GM11168 (cell line): Measurements from ENCODE around the gene STC2.
"Not testable (repeated sequence)": the region's sequence is repeated elsewhere in the genome, so short reads cannot be mapped to it uniquely, and the experiment has no call there.

Experiments used
- in situ Hi-C: fragments of 300-500 bp; cut with MboI; formaldehyde crosslinking; loops from one replicate; pipeline ENCODE4 v1.12.0; 2022; ENCODE audit warnings: low sequenced_read_pairs; ENCODE audit not compliant: unreplicated experiment

The STC2 gene, protein sequence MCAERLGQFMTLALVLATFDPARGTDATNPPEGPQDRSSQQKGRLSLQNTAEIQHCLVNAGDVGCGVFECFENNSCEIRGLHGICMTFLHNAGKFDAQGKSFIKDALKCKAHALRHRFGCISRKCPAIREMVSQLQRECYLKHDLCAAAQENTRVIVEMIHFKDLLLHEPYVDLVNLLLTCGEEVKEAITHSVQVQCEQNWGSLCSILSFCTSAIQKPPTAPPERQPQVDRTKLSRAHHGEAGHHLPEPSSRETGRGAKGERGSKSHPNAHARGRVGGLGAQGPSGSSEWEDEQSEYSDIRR

DNA sequence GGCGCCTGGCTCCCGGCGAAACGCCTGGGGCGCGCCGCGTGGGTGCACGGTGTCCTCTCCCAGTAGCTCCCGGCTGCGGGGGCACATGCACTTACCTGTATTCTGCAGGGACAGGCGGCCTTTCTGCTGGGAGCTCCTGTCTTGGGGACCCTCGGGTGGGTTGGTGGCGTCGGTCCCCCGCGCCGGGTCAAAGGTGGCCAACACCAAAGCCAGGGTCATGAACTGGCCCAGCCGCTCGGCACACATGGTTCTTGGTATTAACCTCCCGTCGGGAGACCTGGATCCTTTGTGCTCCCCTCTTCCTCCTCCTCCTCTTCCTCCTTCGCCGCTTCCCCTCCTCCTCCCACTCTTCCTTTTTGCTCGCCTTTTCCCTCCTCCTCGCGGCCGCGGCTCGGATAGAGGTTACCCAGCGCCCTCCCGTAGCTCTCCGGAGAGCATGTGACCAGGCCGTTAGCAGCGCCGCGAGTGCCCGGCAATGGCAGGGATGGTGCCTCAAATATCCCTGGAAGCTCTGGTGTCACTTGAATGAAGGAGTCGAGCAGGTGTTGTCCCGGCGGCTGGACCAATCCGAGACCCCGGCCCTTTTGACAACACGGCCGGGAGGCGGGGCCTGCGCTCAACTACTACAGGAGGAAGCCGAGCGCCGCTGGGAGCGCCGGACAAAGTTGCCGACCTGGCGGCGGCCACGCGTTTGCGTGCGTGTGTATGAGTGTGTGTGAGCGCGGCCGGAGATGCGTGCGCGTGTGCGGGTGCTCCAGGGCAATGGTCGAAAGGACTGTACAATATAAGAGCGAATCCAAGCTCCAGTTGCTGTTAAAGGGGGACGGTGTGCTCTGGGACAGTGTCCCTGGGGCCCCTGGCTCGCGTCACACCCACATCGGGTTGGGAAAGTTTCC, at the start of gene STC2:
Gene STC2 (minus strand): TSS at position 467 of the 896 bp plus-strand sequence. CDS start 221 bp downstream, at position 246.
- in situ Hi-C loops = no loop called here

DNA sequence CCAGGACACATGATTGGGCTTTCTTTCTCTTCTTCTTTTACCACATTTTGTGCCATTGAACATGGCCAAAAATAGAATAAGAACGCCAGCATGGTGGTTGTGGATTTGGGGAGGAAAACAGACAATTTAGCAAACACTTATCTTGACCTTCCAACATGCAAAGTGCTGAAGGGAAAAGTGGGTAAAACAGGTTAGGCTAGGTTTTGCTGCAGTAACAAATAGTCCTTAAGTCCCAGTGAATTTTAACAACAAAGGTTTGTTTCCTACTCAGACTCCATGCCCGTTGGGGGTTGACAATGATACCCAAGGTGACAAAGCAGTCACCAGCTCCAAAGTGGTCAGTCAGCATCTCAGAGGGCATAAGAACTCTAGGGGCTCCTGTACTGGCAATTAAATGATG, 43.2 kb upstream of the STC2 start:
- in situ Hi-C loops = no loop called here

- in situ Hi-C loops = not testable (repeated sequence)
Observed at GRCh38 chr5:173363406-173363805, 35.2 kb upstream of the STC2 start.

DNA sequence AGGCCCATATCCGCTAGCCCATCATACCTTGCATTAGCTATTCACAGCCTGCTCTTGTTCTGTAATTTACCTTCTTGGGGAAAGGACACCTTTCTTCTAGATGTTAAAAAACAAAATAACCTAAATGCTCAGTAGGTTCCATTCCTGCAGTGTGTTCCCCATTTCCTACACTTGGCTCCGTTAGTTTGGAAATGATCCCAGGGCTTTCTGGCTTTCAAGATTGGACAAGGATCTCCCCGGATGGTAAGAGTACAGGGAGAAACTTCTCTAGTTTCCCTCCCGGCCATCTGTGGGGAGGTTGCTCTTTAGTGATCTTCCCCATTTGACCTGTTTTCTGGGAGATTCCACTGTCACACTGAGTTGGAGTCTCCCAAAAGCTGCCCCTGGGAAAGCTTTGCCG, 27.3 kb upstream of the STC2 start:
- in situ Hi-C loops = no loop called here

DNA sequence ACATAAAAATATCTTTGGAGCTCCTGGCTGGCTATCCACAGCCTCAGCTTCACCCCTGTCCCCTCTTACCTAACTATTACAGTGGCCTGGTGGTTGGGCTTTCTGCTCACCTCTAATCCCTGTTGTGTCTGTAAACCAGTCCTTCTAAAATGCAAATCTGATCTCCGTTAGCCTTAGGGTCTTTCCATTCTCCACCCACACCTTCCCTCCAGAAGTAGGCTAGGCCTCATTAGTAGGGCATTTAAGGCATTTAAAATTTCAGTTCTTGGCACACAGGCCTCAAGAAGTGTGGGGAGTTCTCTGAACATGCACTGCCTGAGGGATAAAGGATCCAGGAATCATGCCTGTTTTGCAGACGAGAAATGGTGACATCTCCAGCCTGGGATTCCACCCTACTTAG, 26.4 kb upstream of the STC2 start:
- in situ Hi-C loops = no loop called here

DNA sequence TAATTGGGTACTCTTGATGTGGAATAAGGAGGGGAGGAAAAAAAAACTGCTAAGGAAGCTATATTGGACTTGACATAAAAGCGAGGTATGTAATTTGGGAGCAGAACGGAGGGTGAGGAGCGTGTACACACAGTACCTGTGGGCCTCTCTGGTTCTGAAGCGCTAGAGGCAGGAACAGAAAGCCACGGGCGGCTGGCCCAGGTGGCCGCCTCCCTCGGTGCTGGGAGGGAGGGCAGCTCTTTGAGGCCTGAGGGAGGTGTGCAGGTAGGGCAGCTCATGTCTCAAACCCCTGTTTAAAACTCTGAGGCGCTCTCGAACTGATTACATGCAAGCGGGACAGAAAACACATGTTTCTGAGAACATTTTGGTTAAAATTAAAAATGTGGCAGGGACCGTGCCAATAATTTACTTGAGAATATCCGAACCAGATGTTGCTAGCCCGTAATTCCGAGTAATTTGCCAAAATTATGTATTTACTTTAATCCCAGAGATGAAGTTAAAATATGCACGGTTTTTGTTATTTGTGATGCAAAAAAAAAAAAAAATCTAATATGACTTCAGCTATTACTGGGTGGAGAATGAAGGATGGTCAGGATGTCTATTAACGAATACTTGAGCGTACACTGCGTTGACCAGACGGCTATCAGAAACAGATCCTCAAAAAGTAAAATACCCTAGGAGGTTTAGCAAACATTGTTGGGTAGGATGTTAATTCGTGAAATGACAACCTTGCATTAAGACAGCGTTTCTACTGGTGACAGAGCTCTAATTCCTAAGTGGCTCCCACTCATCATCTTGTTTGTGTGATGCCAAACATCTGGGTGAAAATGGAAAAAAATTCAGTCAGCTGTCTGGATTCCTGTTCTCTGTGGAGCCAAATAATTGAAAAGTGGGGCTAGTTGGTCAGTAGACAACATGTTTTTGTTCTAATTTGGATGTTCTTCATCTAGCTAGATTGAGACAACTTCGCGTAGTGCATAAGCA, 24.4 kb upstream of the STC2 start:
- in situ Hi-C loops = no loop called here

- in situ Hi-C loops = no loop called here
Observed at GRCh38 chr5:173342813-173343755, 14.9 kb upstream of the STC2 start.

DNA sequence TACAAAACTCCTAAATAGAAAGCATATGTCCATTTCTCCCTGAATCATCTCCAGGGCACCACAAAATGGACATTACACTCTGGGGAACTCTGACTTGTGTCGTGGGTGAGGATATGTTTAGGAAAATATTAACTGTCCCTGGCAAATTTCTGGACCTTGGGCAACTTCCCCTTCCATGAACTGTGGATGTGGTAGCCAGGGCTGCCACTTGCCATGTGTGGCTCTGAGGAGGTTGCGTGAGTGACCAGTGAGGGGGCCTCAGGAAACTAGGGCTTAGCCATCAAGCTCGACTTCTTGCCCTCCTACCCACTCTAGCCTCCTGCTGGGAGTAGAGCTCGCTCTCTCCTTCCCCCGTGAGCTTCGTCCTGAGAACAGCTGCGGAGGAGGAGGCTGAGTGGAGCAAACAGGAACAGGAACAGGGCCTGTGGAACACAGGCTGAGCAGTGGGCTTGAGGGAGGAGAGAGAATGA, 13.8 kb upstream of the STC2 start:
- in situ Hi-C loops = no loop called here

DNA sequence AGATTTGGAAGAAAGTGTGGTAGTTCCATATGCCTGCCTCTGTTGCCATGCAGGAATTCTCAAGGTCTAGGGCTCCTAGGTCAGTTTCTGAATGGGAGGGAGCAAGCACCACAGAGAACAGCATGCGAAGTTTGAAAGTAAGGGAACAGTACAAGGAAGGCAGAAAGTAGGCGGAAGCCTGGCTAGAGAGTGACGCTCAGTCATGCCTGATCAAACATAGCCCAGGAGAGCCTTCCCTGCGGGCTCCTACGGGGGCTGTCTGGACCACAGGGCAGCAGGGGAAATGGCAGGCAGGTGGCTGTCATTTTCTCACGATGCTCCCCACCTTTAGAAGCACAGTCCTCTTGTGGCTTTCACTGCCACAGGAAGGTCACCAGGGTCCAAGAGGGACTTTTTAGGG, 12.8 kb upstream of the STC2 start:
- in situ Hi-C loops = no loop called here

DNA sequence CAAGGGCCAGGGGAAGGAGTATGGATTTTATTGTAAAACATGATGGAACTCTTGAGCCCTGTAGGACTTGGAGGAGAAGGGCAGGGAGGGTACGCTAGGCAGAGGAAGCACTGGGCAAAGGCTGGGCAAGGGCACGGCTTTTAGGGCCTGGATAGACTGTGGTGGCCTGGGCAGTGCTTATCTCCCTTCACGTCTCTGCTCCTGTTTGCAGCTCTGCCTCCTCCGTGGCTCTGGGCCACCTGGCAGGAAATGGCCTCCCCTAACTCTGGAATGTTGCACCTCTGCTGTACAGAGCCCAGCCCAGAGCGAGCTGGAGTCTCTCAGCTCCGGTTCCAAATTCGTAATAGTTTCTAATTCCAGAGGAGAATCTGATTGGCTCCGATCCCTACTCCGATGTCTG, 12.2 kb upstream of the STC2 start:
- in situ Hi-C loops = no loop called here

DNA sequence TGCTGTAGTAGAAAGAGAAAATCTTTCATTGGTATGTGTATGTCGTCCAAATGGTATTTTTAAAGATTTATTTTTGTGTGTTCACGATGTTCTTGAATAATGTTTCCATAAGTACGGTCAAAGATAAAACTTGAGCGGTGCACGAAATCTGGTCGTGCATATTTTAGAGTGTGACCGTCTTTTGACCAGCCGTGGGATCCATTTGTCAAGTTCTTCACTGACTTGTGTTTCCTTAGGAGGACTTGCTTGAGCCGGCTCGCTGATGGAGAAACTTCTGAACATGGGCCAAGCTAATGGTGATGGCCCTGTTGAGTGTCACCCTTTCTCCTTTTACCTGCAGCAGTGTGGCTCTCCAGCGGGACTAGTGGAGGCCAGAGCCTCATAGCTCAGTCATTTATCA, 11.1 kb upstream of the STC2 start:
- in situ Hi-C loops = no loop called here

DNA sequence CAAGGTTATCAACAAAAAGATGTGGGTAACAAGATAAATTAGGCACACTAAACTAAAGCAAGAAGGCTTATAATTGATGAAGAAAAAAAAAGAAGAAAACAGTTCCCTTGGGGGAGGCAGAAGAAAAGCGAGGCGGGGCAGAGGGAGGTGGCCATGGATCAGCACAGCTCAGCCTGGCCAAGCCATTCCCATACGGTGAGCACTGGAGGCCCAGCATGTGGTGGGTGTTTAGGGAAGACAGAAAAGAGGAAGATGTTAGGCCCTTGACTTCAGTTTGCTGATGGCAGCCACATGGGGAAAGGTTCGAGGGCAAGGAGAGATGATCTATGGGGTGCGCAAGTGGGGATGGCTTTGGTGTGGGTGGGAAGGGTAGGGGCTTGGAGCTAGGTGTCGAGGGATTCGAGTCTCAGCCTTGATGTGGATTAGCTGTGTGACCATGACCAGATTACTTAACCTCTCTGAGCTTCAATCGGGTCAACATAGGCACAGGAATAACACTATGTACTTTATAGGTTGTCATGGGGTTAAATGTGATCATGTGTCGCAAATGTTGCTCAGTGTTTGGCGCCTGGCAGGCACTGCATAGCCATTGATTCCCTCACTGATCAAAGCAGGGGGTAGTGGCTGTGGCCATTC, 10.3 kb upstream of the STC2 start:
- in situ Hi-C loops = no loop called here

DNA sequence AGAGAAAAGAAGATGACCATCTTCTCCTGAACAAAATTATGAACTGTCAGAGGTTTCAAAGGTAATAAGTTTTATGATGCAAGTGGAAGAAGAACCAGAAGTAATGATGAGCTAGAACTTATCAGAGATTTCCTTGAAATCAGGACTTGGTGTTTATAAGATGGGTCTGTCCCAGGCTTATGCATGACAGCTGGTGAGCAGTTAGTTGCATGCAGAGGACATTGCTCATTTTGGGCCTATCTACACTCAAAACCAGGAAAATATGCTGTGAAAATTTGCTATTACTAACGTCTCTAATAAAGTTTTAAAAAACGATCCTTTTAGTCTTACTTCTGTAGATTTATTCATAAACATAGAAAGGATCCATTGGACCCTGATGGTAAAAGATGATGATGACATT, 6.6 kb upstream of the STC2 start:
- in situ Hi-C loops = no loop called here

GRCh38 chr5:173333925-173334661, 5.9 kb upstream of the STC2 start:
- in situ Hi-C loops = no loop called here

DNA sequence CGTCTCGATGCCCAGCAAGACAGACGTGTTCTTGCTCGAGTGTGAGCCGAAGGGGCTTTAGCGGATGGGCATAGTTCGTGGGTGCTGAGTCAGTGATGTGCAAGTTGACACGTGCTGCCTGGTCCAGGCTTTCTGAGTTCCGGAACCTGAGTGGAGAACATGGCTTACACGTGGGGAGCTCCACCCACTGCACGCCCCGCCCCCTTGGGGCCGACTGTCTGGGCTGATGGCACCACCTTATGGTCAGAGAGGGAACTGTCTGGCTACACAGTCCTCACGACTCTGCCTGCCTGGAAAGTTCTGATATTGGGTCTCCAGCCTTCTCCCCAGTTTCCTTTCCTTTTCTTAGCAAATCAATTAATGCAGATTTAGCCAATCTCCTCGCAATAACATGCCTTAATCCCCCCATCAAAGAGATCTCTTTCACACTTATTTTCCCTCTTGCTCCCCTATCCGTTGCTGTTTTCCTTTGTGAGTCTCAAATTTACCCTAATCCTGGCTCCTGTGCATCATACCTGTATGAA, 3.8 kb upstream of the STC2 start:
- in situ Hi-C loops = no loop called here

GRCh38 chr5:173331287-173331686, 3.1 kb upstream of the STC2 start:
- in situ Hi-C loops = no loop called here

DNA sequence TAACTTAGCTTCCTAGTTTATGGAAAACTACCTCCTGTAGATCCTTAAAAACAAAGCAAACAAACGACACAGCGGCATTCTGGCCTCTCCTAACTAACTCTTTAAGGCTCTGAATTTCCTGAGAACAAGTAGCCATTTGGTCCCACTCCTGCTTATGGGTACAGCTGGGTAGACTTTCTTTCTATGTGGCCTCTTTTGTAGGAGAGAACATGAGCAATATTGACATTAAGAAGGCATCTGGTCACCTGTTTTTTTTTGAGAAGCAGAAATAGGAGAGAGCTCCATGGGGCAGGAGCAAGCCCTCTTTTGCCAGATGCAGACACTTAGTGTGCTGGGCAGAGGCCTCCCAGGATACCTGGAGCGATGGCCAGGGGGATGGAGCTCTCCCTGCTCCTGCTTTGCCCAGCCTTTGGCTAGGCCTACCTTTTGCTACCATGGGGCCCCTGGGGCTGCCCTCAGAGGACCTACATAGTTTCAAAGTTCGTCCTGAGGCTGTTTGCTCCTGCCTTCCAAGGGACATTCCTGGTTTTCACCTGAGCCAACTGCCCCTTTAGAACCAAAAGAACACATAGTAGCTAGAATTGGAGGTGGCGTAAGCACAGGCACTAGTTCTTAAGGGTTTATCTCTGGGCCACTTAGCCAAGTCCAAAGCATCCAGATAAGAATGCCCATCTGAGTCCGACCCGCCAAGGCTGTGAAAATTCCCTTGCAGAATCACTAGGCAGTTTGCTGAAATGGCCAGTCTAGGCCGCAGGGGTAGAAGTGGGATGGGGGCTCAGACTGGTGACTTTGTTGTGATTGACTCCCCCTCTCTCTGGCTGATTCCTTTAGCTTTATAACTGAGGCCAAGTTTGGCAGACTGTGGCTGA, 2.4 kb upstream of the STC2 start:
- in situ Hi-C loops = no loop called here
